Common myeloid progenitor, CD34-positive (primary cell): ENCODE measurements around the gene ATP13A2.
"Not testable (repeated sequence)": the region's sequence is repeated elsewhere in the genome, so short reads cannot be mapped to it uniquely, and the experiment has no call there.

Experiments used
- CTCF ChIA-PET: fragments of 350-600 bp; sonication (Branson Sonifier 250); formaldehyde crosslinking; loops from one replicate; lab custom pipeline; 2021; ENCODE audit warnings: antibody characterized with exemption; lab: Charles Lee
- POLR2A ChIA-PET: fragments of 350-600 bp; sonication (Branson Sonifier 250); formaldehyde crosslinking; loops from one replicate; lab custom pipeline; 2021; ENCODE audit warnings: antibody characterized with exemption; lab: Charles Lee
- DNase-seq, 3 donors: peaks; one replicate each; pipeline versions ENCODE4 v3.0.0 to v3.0.0-alpha.2; 2013
- H3K27ac ChIP-seq, 2 experiments: 1 replicate in 1 of 2; 2 replicates in 1 of 2; pipeline ENCODE4 v1.7.0; 2013; ENCODE audit warnings: inconsistent platforms in 2 of 2, low read length in 2 of 2, mild to moderate bottlenecking in 2 of 2, low read depth in 1 of 2, moderate library complexity in 1 of 2; ENCODE audit not compliant: severe bottlenecking in 2 of 2, insufficient read depth in 1 of 2, poor library complexity in 1 of 2
- H3K27me3 ChIP-seq, 5 experiments: replicated peaks in 2 of 5; 1 replicate in 3 of 5; 2 replicates in 2 of 5; pipeline versions ENCODE4 v1.6.1 to v1.7.0; 2013; ENCODE audit warnings: low read length in 4 of 5, mild to moderate bottlenecking in 2 of 5, moderate library complexity in 2 of 5, inconsistent platforms in 1 of 5; ENCODE audit not compliant: insufficient read depth in 5 of 5, control insufficient read depth in 4 of 5
- H3K36me3 ChIP-seq, 4 experiments: 1 replicate in 2 of 4; 2 replicates in 2 of 4; pipeline versions ENCODE4 v1.6.1 to v1.7.0; 2013; ENCODE audit warnings: low read length in 3 of 4, control low read depth in 1 of 4, mild to moderate bottlenecking in 1 of 4; ENCODE audit not compliant: control insufficient read depth in 4 of 4, insufficient read depth in 4 of 4
- H3K4me1 ChIP-seq, 4 experiments: 1 replicate in 3 of 4; 2 replicates in 1 of 4; pipeline versions ENCODE4 v1.6.1 to v1.7.1; 2013; ENCODE audit warnings: low read length in 3 of 4, mild to moderate bottlenecking in 3 of 4, control low read depth in 1 of 4, inconsistent platforms in 1 of 4, moderate library complexity in 1 of 4; ENCODE audit not compliant: control insufficient read depth in 4 of 4, insufficient read depth in 4 of 4; ENCODE audit errors: control extremely low read depth in 1 of 4
- H3K4me3 ChIP-seq, 7 experiments: 1 replicate in 4 of 7; 2 replicates in 3 of 7; pipeline versions ENCODE4 v1.5.1 to v1.7.0; 2013; ENCODE audit warnings: mild to moderate bottlenecking in 7 of 7, low read length in 6 of 7, moderate library complexity in 6 of 7, inconsistent platforms in 2 of 7, low read depth in 2 of 7, control low read depth in 1 of 7; ENCODE audit not compliant: insufficient read depth in 4 of 7, control insufficient read depth in 1 of 7; ENCODE audit errors: extremely low read depth in 1 of 7
- H3K9me3 ChIP-seq, 5 experiments: 1 replicate in 4 of 5; 2 replicates in 1 of 5; pipeline versions ENCODE4 v1.6.1 to v1.7.1; 2013; ENCODE audit warnings: low read length in 4 of 5, mild to moderate bottlenecking in 2 of 5, inconsistent platforms in 1 of 5, low read depth in 1 of 5, moderate library complexity in 1 of 5; ENCODE audit not compliant: control insufficient read depth in 4 of 5, insufficient read depth in 2 of 5; ENCODE audit errors: control extremely low read depth in 1 of 5
- WGBS: methylation state at CpG from one replicate; pipeline ENCODE4 v1.1.5; 2013; ENCODE audit not compliant: insufficient coverage; 5-methylcytosine and 5-hydroxymethylcytosine counted together

Gene ATP13A2

DNA sequence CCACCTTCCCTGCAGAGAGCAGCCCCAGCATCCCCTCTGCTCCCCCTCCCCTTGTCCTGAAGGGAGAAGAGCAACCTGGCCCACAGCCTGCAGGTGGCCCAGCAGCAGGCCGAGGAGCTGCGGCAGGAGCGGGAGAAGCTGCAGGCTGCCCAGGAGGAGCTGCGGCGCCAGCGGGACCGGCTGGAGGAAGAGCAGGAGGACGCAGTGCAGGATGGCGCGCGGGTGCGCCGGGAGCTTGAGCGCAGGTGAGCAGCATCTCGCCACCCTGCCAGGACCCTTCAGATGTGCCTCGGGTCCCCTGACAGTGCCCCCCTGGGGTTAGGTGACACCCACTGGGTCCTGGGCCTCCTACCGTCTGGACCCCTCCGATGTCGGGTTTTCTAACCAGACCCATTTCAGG lies 67.7 kb downstream of the ATP13A2 start:
- Histone ChIP-seq H3K27me3 (no peaks in the 10 kb centered on the region), H3K4me3 (no peak overlapping the region), H3K36me3 (peaks cover 0 to 9% (median 4%) of the 10 kb centered on the region in 4 experiments), H3K4me1 (no peaks in the 10 kb centered on the region), H3K9me3 (no peaks in the 10 kb centered on the region), H3K27ac (no peak overlapping the region)
- ChIA-PET CTCF (interaction anchor here (0.9 kb wide), 1 partner anchor 9 kb away, joined by 3 read pairs; no protein-coding TSS in a partner anchor), POLR2A (no interaction called here)
- no peak for DNase-seq
- WGBS = 96% methylated on average over 16 of the region's 19 CpGs

- H3K9me3 ChIP-seq, H3K4me1 ChIP-seq, POLR2A ChIA-PET, H3K4me3 ChIP-seq, H3K27me3 ChIP-seq, H3K27ac ChIP-seq, DNase-seq: not testable (repeated sequence)
- peaks cover 0 to 11% (median 4%) of the 10 kb centered on the region in 4 experiments for H3K36me3 ChIP-seq
- 95% methylated on average over 32 of the region's 32 CpGs for WGBS
- CTCF ChIA-PET = interaction anchor here (1.3 kb wide), 1 partner anchor 107 kb away, joined by 4 read pairs; no protein-coding TSS in a partner anchor
Measured at GRCh38 chr1:16939386-16940180, 72.1 kb downstream of the ATP13A2 start.

GRCh38 chr1:16938351-16939321 lies 73.1 kb downstream of the ATP13A2 start:
- Histone ChIP-seq H3K4me3 (no peak overlapping the region), H3K36me3 (peaks cover 0 to 6% (median 4%) of the 10 kb centered on the region in 4 experiments), H3K27ac (no peak overlapping the region), H3K9me3 (no peaks in the 10 kb centered on the region), H3K4me1 (no peaks in the 10 kb centered on the region), H3K27me3 (no peaks in the 10 kb centered on the region)
- no peak for DNase-seq
- ChIA-PET POLR2A (no interaction called here), CTCF (interaction anchor here (1.3 to 1.5 kb wide), 3 partner anchors 16 to 444 kb away, joined by 3 to 4 read pairs (median 3); no protein-coding TSS in a partner anchor)
- WGBS = 94% methylated on average over 50 of the region's 51 CpGs

DNA sequence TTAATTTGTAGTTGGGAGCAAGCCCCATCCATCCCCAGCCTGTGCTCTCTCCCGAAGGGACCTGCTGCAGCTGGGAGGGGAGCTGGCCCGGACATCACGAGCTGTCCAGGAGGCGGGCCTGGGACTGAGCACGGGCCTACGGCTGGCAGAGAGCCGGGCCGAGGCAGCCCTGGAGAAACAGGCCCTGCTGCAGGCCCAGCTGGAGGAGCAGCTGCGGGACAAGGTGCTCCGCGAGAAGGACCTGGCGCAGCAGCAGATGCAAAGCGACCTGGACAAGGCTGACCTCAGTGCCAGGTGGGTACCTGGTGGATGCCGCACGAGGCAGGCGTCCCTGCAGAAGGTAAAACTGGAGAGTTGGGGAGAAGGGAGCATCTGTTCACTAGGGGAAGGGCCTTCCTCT lies 75.1 kb downstream of the ATP13A2 start:
- H3K27ac ChIP-seq, H3K36me3 ChIP-seq, H3K9me3 ChIP-seq, DNase-seq, H3K4me1 ChIP-seq, H3K4me3 ChIP-seq, H3K27me3 ChIP-seq, CTCF ChIA-PET, POLR2A ChIA-PET: not testable (repeated sequence)
- 96% methylated on average over 16 of the region's 16 CpGs for WGBS
